ENCODE data around the gene MMS22L.

The MMS22L gene

GRCh38 chr6:97214671-97215070, 68.3 kb downstream of the MMS22L start:
- no peak for DNase-seq (ENCODE audit: low read depth)
- no peak for TF ChIP-seq CTCF (IDR thresholded peaks at IDR 0.05; ENCODE audit: low read length, missing control alignments)
- H3K4me3 ChIP-seq (replicated peaks; ENCODE audit: low read depth, low read length): no peak overlapping the region

GRCh38 chr6:97207383-97207782, 75.6 kb downstream of the MMS22L start:
- TF ChIP-seq CTCF (IDR thresholded peaks at IDR 0.05; ENCODE audit: low read length, missing control alignments): no peak
- no peak for DNase-seq (ENCODE audit: low read depth)
- no peak overlapping the region for H3K4me3 ChIP-seq (replicated peaks; ENCODE audit: low read depth, low read length)

- H3K4me3 ChIP-seq (replicated peaks; ENCODE audit: low read depth, low read length): no peak overlapping the region
- no peak for DNase-seq (ENCODE audit: low read depth)
- TF ChIP-seq CTCF (IDR thresholded peaks at IDR 0.05; ENCODE audit: low read length, missing control alignments): no peak
These were observed 77.0 kb downstream of the MMS22L start for GRCh38 chr6:97205966-97206365.

GRCh38 chr6:97203343-97203742, 79.7 kb downstream of the MMS22L start:
- TF ChIP-seq CTCF (IDR thresholded peaks at IDR 0.05; ENCODE audit: low read length, missing control alignments): no peak
- no peak overlapping the region for H3K4me3 ChIP-seq (replicated peaks; ENCODE audit: low read depth, low read length)
- no peak for DNase-seq (ENCODE audit: low read depth)

- no peak for TF ChIP-seq CTCF (IDR thresholded peaks at IDR 0.05; ENCODE audit: low read length, missing control alignments)
- DNase-seq (ENCODE audit: low read depth): peak; percentile 55
- no peak overlapping the region for H3K4me3 ChIP-seq (replicated peaks; ENCODE audit: low read depth, low read length)
These were observed 84.9 kb downstream of the MMS22L start for GRCh38 chr6:97198046-97198565.

- TF ChIP-seq CTCF (IDR thresholded peaks at IDR 0.05; ENCODE audit: low read length, missing control alignments): no peak
- peak; percentile 53 for DNase-seq (ENCODE audit: low read depth)
- H3K4me3 ChIP-seq (replicated peaks; ENCODE audit: low read depth, low read length): no peak overlapping the region
These were observed 87.9 kb downstream of the MMS22L start for GRCh38 chr6:97195117-97195516.

- no peak for TF ChIP-seq CTCF (IDR thresholded peaks at IDR 0.05; ENCODE audit: low read length, missing control alignments)
- peak; percentile 74 for DNase-seq (ENCODE audit: low read depth)
- no peak overlapping the region for H3K4me3 ChIP-seq (replicated peaks; ENCODE audit: low read depth, low read length)
These were observed 93.2 kb downstream of the MMS22L start for GRCh38 chr6:97189767-97190166.
